ENCODE results near the gene MSH3. TPM values are rescaled to one million over a fixed set of nuclear protein-coding genes. Genes with fewer than 3 reads are reported as not detected.

MSH3 gene
- total RNA-seq, 2 donors from 2014 or later, result 12.6 to 14.9 TPM

GRCh38 chr5:80912479-80912878, 258.0 kb downstream of the MSH3 start:
- H3K36me3 ChIP-seq, result no peaks in the 10 kb centered on the region
- DNase-seq (ENCODE audit: low spot score), result no peak
- intact Hi-C loops (cut with DNase I), result no loop called here
- H3K4me1 ChIP-seq (replicated peaks), result no peaks in the 10 kb centered on the region
- H3K27me3 ChIP-seq (replicated peaks; ENCODE audit: insufficient read depth), result no peaks in the 10 kb centered on the region
- no peak overlapping the region for H3K27ac ChIP-seq
- no peaks in the 10 kb centered on the region for H3K9me3 ChIP-seq
- TF ChIP-seq POLR2AphosphoS5 (IDR thresholded peaks at IDR 0.05), result no peak
- no peak for TF ChIP-seq POLR2A (IDR thresholded peaks at IDR 0.05)
- 81% methylated on average over 3 of the region's 3 CpGs for WGBS
- no peak overlapping the region for H3K4me3 ChIP-seq

GRCh38 chr5:80915716-80916115, 261.3 kb downstream of the MSH3 start:
- 100% methylated on average over 1 of the region's 1 CpG for WGBS
- no peaks in the 10 kb centered on the region for H3K27me3 ChIP-seq (replicated peaks; ENCODE audit: insufficient read depth)
- no peak for DNase-seq (ENCODE audit: low spot score)
- no peak overlapping the region for H3K27ac ChIP-seq
- H3K36me3 ChIP-seq, result no peaks in the 10 kb centered on the region
- H3K4me1 ChIP-seq (replicated peaks), result no peaks in the 10 kb centered on the region
- TF ChIP-seq CTCF (IDR thresholded peaks at IDR 0.05) (no peak), POLR2A (IDR thresholded peaks at IDR 0.05) (no peak), POLR2AphosphoS5 (IDR thresholded peaks at IDR 0.05) (no peak)
- no peak overlapping the region for H3K4me3 ChIP-seq
- H3K9me3 ChIP-seq, result no peaks in the 10 kb centered on the region
- intact Hi-C loops (cut with DNase I), result no loop called here

GRCh38 chr5:80916676-80917075, 262.2 kb downstream of the MSH3 start:
- WGBS, result 77% methylated on average over 4 of the region's 4 CpGs
- Histone ChIP-seq H3K4me3 (no peak overlapping the region), H3K27ac (no peak overlapping the region), H3K4me1 (replicated peaks) (no peaks in the 10 kb centered on the region), H3K27me3 (replicated peaks; ENCODE audit: insufficient read depth) (no peaks in the 10 kb centered on the region), H3K36me3 (no peaks in the 10 kb centered on the region), H3K9me3 (no peaks in the 10 kb centered on the region)
- intact Hi-C loops (cut with DNase I), result no loop called here
- no peak for DNase-seq (ENCODE audit: low spot score)
- TF ChIP-seq POLR2AphosphoS5 (IDR thresholded peaks at IDR 0.05) (no peak), POLR2A (IDR thresholded peaks at IDR 0.05) (no peak), CTCF (IDR thresholded peaks at IDR 0.05) (no peak)

GRCh38 chr5:80917631-80918030, 263.2 kb downstream of the MSH3 start:
- H3K9me3 ChIP-seq, result no peaks in the 10 kb centered on the region
- no peaks in the 10 kb centered on the region for H3K36me3 ChIP-seq
- no peaks in the 10 kb centered on the region for H3K4me1 ChIP-seq (replicated peaks)
- 28% methylated on average over 3 of the region's 3 CpGs for WGBS
- DNase-seq (ENCODE audit: low spot score), result no peak
- TF ChIP-seq POLR2A (IDR thresholded peaks at IDR 0.05) (no peak), CTCF (IDR thresholded peaks at IDR 0.05) (no peak), POLR2AphosphoS5 (IDR thresholded peaks at IDR 0.05) (no peak)
- H3K27ac ChIP-seq, result no peak overlapping the region
- intact Hi-C loops (cut with DNase I), result no loop called here
- H3K4me3 ChIP-seq, result no peak overlapping the region
- no peaks in the 10 kb centered on the region for H3K27me3 ChIP-seq (replicated peaks; ENCODE audit: insufficient read depth)

- no peaks in the 10 kb centered on the region for H3K4me1 ChIP-seq (replicated peaks)
- no peaks in the 10 kb centered on the region for H3K9me3 ChIP-seq
- no peak overlapping the region for H3K4me3 ChIP-seq
- no peaks in the 10 kb centered on the region for H3K27me3 ChIP-seq (replicated peaks; ENCODE audit: insufficient read depth)
- intact Hi-C loops (cut with DNase I), result no loop called here
- no peaks in the 10 kb centered on the region for H3K36me3 ChIP-seq
- TF ChIP-seq POLR2AphosphoS5 (IDR thresholded peaks at IDR 0.05), result no peak
- no peak for TF ChIP-seq CTCF (IDR thresholded peaks at IDR 0.05)
- no peak for TF ChIP-seq POLR2A (IDR thresholded peaks at IDR 0.05)
- WGBS, result 85% methylated on average over 6 of the region's 6 CpGs
- no peak for DNase-seq (ENCODE audit: low spot score)
- H3K27ac ChIP-seq, result no peak overlapping the region
Measured at GRCh38 chr5:80919678-80920196, 265.3 kb downstream of the MSH3 start.

Measured in prostate gland (tissue), 2 donors.